Stimulated activated CD8-positive, alpha-beta memory T cell treated with anti-CD3 and anti-CD28 coated beads, Interleukin-2, amount 100 ng/mL, for 48 hours (primary cell): Measurements from ENCODE around the gene NEK7.
"Not testable (repeated sequence)": the region's sequence is repeated elsewhere in the genome, so short reads cannot be mapped to it uniquely, and the experiment has no call there.

Experiments used
- DNase-seq, 2 donors: peaks; one replicate each; pipeline ENCODE4 v3.0.0-alpha.2; 2020; ENCODE audit warnings: low read depth in 2 of 2

The NEK7 gene

GRCh38 chr1:198171667-198172540 lies 15.1 kb downstream of the NEK7 start:
- no peak for DNase-seq

GRCh38 chr1:198173832-198174231 lies 17.0 kb downstream of the NEK7 start:
- DNase-seq: no peak

GRCh38 chr1:198174297-198174696 lies 17.5 kb downstream of the NEK7 start:
- no peak for DNase-seq

- DNase-seq: no peak
These were observed 18.8 kb downstream of the NEK7 start for GRCh38 chr1:198175423-198176170.

- DNase-seq: no peak
These were observed 19.4 kb downstream of the NEK7 start for GRCh38 chr1:198176179-198176578.

GRCh38 chr1:198177546-198177945 lies 20.7 kb downstream of the NEK7 start:
- DNase-seq: no peak

- DNase-seq: no peak
These were observed 21.8 kb downstream of the NEK7 start for GRCh38 chr1:198178615-198179014.

GRCh38 chr1:198179556-198179981 lies 22.8 kb downstream of the NEK7 start:
- DNase-seq: no peak

- DNase-seq: no peak
These were observed 26.8 kb downstream of the NEK7 start for GRCh38 chr1:198183605-198184004.

- DNase-seq: no peak
These were observed 27.7 kb downstream of the NEK7 start for GRCh38 chr1:198184516-198184915.

GRCh38 chr1:198185146-198185545 lies 28.3 kb downstream of the NEK7 start:
- DNase-seq: no peak

- DNase-seq: no peak
These were observed 29.0 kb downstream of the NEK7 start for GRCh38 chr1:198185759-198186158.

- DNase-seq: no peak
These were observed 30.2 kb downstream of the NEK7 start for GRCh38 chr1:198186916-198187580.

GRCh38 chr1:198187973-198188588 lies 31.3 kb downstream of the NEK7 start:
- DNase-seq: no peak

- DNase-seq: no peak
These were observed 34.3 kb downstream of the NEK7 start for GRCh38 chr1:198191117-198191516.

- DNase-seq: not testable (repeated sequence)
These were observed 37.1 kb downstream of the NEK7 start for GRCh38 chr1:198193871-198194270.

- DNase-seq: no peak
These were observed 39.8 kb downstream of the NEK7 start for GRCh38 chr1:198196630-198197029.

GRCh38 chr1:198197285-198197684 lies 40.5 kb downstream of the NEK7 start:
- no peak for DNase-seq

GRCh38 chr1:198199105-198199504 lies 42.3 kb downstream of the NEK7 start:
- no peak for DNase-seq

- DNase-seq: peak; percentile 15 to 32
These were observed 45.4 kb downstream of the NEK7 start for GRCh38 chr1:198201956-198202784.

GRCh38 chr1:198203434-198203833 lies 46.6 kb downstream of the NEK7 start:
- no peak for DNase-seq
